Measurements from ENCODE around the gene GSX1. TPM values are rescaled to one million over a fixed set of nuclear protein-coding genes. Genes with fewer than 3 reads are reported as not detected.

Gene GSX1
- total RNA-seq, 1 experiment from 2014 or later: not detected

- DNase-seq (ENCODE audit: unreplicated experiment): peak; percentile 13
- no peaks in the 10 kb centered on the region for H3K9me3 Mint-ChIP-seq (ENCODE audit: unreplicated experiment)
- peak; percentile 22 for TF ChIP-seq CTCF (IDR thresholded peaks at IDR 0.05; ENCODE audit: unreplicated experiment)
- H3K27ac Mint-ChIP-seq (ENCODE audit: low read depth, unreplicated experiment): no peak overlapping the region
- no peak overlapping the region for H3K4me3 Mint-ChIP-seq (ENCODE audit: unreplicated experiment)
- no peaks in the 10 kb centered on the region for H3K4me1 Mint-ChIP-seq (ENCODE audit: insufficient read depth, unreplicated experiment)
- H3K36me3 Mint-ChIP-seq (ENCODE audit: insufficient read depth, unreplicated experiment): no peaks in the 10 kb centered on the region
- peaks cover 27% of the 10 kb centered on the region for H3K27me3 Mint-ChIP-seq (ENCODE audit: insufficient read depth, unreplicated experiment)
- ChIA-PET POLR2A (interaction anchor here (1.2 kb wide), 1 partner anchor 163 kb away, joined by 5 read pairs; the partner anchor contains the start of gene LNX2), CTCF (interaction anchor here (0.6 to 4.2 kb wide), 19 partner anchors 12 to 404 kb away, joined by 3 to 35 read pairs (median 3); no protein-coding TSS in a partner anchor)
- intact Hi-C loops (cut with micrococcal nuclease): loop anchor here (1.0 kb wide), 1 partner anchor 227 kb away; no protein-coding TSS in a partner anchor
- BruUV-seq (replicated peaks): no TSS peak
Observed at GRCh38 chr13:27783111-27783510, 9.2 kb upstream of the GSX1 start.

- Mint-ChIP-seq H3K9me3 (ENCODE audit: unreplicated experiment) (peaks cover 7% of the 10 kb centered on the region), H3K27ac (ENCODE audit: low read depth, unreplicated experiment) (no peak overlapping the region), H3K36me3 (ENCODE audit: insufficient read depth, unreplicated experiment) (no peaks in the 10 kb centered on the region), H3K27me3 (ENCODE audit: insufficient read depth, unreplicated experiment) (peaks cover 68% of the 10 kb centered on the region), H3K4me1 (ENCODE audit: insufficient read depth, unreplicated experiment) (peaks cover 17% of the 10 kb centered on the region), H3K4me3 (ENCODE audit: unreplicated experiment) (no peak overlapping the region)
- TF ChIP-seq CTCF (IDR thresholded peaks at IDR 0.05; ENCODE audit: unreplicated experiment): no peak
- DNase-seq (ENCODE audit: unreplicated experiment): no peak
- no TSS peak for BruUV-seq (replicated peaks)
- intact Hi-C loops (cut with micrococcal nuclease): no loop called here
- CTCF ChIA-PET: interaction anchor here (0.6 to 1.9 kb wide), 4 partner anchors 16 to 122 kb away, joined by 3 to 8 read pairs (median 6); no protein-coding TSS in a partner anchor
- POLR2A ChIA-PET: interaction anchor here (0.6 to 1.2 kb wide), 2 partner anchors 9 to 87 kb away, joined by 3 read pairs; no protein-coding TSS in a partner anchor
Observed at GRCh38 chr13:27788271-27788670, 4.0 kb upstream of the GSX1 start.

- no peak for TF ChIP-seq CTCF (IDR thresholded peaks at IDR 0.05; ENCODE audit: unreplicated experiment)
- intact Hi-C loops (cut with micrococcal nuclease): no loop called here
- peaks cover 76% of the 10 kb centered on the region for H3K27me3 Mint-ChIP-seq (ENCODE audit: insufficient read depth, unreplicated experiment)
Observed at GRCh38 chr13:27789153-27789494, 3.2 kb upstream of the GSX1 start.

GRCh38 chr13:27789495-27790303 lies 2.6 kb upstream of the GSX1 start:
- no peak for DNase-seq (ENCODE audit: unreplicated experiment)
- H3K9me3 Mint-ChIP-seq (ENCODE audit: unreplicated experiment): peaks cover 7% of the 10 kb centered on the region
- TF ChIP-seq CTCF (IDR thresholded peaks at IDR 0.05; ENCODE audit: unreplicated experiment): no peak
- ChIA-PET CTCF (interaction anchor here (0.7 kb wide), 1 partner anchor 37 kb away, joined by 3 read pairs; no protein-coding TSS in a partner anchor), POLR2A (no interaction called here)
- no peaks in the 10 kb centered on the region for H3K36me3 Mint-ChIP-seq (ENCODE audit: insufficient read depth, unreplicated experiment)
- H3K27ac Mint-ChIP-seq (ENCODE audit: low read depth, unreplicated experiment): no peak overlapping the region
- no TSS peak for BruUV-seq (replicated peaks)
- H3K4me1 Mint-ChIP-seq (ENCODE audit: insufficient read depth, unreplicated experiment): peaks cover 17% of the 10 kb centered on the region
- H3K4me3 Mint-ChIP-seq (ENCODE audit: unreplicated experiment): no peak overlapping the region
- peaks cover 82% of the 10 kb centered on the region for H3K27me3 Mint-ChIP-seq (ENCODE audit: insufficient read depth, unreplicated experiment)
- intact Hi-C loops (cut with micrococcal nuclease): no loop called here

More at GRCh38 chr13:27789153-27789494, 3.2 kb upstream of the GSX1 start:
- no peaks in the 10 kb centered on the region for H3K36me3 Mint-ChIP-seq (ENCODE audit: insufficient read depth, unreplicated experiment)
- ChIA-PET CTCF (interaction anchor here (0.5 to 1.7 kb wide), 4 partner anchors 19 to 364 kb away, joined by 3 to 5 read pairs (median 3); partner anchors contain the start of gene GTF3A), POLR2A (no interaction called here)
- H3K4me1 Mint-ChIP-seq (ENCODE audit: insufficient read depth, unreplicated experiment): peaks cover 17% of the 10 kb centered on the region
- H3K9me3 Mint-ChIP-seq (ENCODE audit: unreplicated experiment): peaks cover 7% of the 10 kb centered on the region
- no peak overlapping the region for H3K27ac Mint-ChIP-seq (ENCODE audit: low read depth, unreplicated experiment)
- H3K4me3 Mint-ChIP-seq (ENCODE audit: unreplicated experiment): no peak overlapping the region
- DNase-seq (ENCODE audit: unreplicated experiment): no peak
- no TSS peak for BruUV-seq (replicated peaks)

Data from MCF 10A (cell line).